ENCODE results near the gene RFTN1. TPM values are rescaled to one million over a fixed set of nuclear protein-coding genes. Genes with fewer than 3 reads are reported as not detected.

RFTN1 gene
- total RNA-seq, 1 experiment from 2014 or later = 2.2 TPM

DNA sequence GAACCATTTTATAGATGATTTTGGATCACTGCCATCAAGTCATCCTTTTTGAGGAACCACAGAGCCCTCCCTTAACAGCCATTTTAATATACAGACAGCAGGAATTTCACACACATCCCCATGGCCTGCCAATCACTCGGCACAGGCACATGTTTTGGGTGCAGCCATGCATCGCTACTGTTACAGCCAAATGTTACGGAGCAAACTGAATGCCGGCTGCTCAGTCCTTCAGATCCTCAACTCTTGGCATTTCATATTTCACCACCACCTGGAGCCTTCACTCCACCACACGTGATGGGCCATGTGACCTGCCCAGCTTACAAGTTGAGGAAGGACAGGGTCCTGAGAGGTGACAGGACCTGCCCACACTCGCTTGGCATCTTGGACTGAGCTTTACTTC, 157.7 kb downstream of the RFTN1 start:
- Histone ChIP-seq H3K23ac (ENCODE audit: insufficient read length, low read depth, low read length) (no peak overlapping the region), H3K79me1 (ENCODE audit: insufficient read depth, low read depth, low read length, poor library complexity, severe bottlenecking) (no peaks in the 10 kb centered on the region), H2AK5ac (ENCODE audit: insufficient read length, low read length) (no peak overlapping the region), H4K5ac (ENCODE audit: insufficient read length, low read depth, low read length) (no peak overlapping the region), H3K27ac (ENCODE audit: insufficient read length, low read depth, low read length) (no peak overlapping the region), H3K9ac (ENCODE audit: extremely low read depth, insufficient read length, low read length) (no peak overlapping the region), H3K9me3 (ENCODE audit: control insufficient read depth, low read depth, low read length) (no peaks in the 10 kb centered on the region), H2BK12ac (ENCODE audit: insufficient read length, low read depth, low read length) (no peak overlapping the region), H3K79me2 (ENCODE audit: insufficient read depth, low read length) (no peaks in the 10 kb centered on the region), H2BK15ac (ENCODE audit: low read depth, low read length) (no peak overlapping the region), H3K4ac (ENCODE audit: low read depth, low read length) (no peak overlapping the region), H3K23me2 (ENCODE audit: insufficient read length, low read depth, low read length, poor library complexity, severe bottlenecking) (no peaks in the 10 kb centered on the region), H3K27me3 (ENCODE audit: insufficient read depth, low read length) (no peaks in the 10 kb centered on the region), H3K18ac (ENCODE audit: insufficient read length, low read depth, low read length) (no peak overlapping the region), H3K4me1 (ENCODE audit: insufficient read depth, low read length) (peaks cover 6% of the 10 kb centered on the region), H3K4me2 (ENCODE audit: insufficient read depth, insufficient read length, low read length) (no peak overlapping the region), H4K20me1 (ENCODE audit: control insufficient read depth, insufficient read depth, insufficient read length) (no peaks in the 10 kb centered on the region), H2BK5ac (ENCODE audit: insufficient read length, low read length) (no peak overlapping the region), H2BK120ac (ENCODE audit: low read depth, low read length, poor library complexity, severe bottlenecking) (no peak overlapping the region), H2AFZ (ENCODE audit: low read length) (no peak overlapping the region), H2BK20ac (ENCODE audit: low read depth, low read length, poor library complexity, severe bottlenecking) (no peak overlapping the region), H3K56ac (ENCODE audit: insufficient read length, low read depth, low read length) (no peak overlapping the region), H3T11ph (ENCODE audit: low read length) (no peak overlapping the region), H3K14ac (ENCODE audit: insufficient read depth, low read length) (no peak overlapping the region), H4K91ac (ENCODE audit: insufficient read length, low read depth, low read length) (no peak overlapping the region), H4K8ac (replicated peaks; ENCODE audit: insufficient read length, low read depth, low read length) (no peak overlapping the region)
- no peak for DNase-seq
- Mint-ChIP-seq H3K4me1 (peaks cover 23% of the 10 kb centered on the region in 2 experiments), H3K27me3 (ENCODE audit: low read depth) (peaks cover 2% of the 10 kb centered on the region; the same call in 1 of the 2 replicates), H3K27ac (no peak overlapping the region), H3K4me3 (no peak overlapping the region), H3K9me3 (no peaks in the 10 kb centered on the region; a peak in 1 of 5 replicates), H3K36me3 (ENCODE audit: insufficient read depth in 1 of 3, low read depth in 3 of 3) (no peaks in the 10 kb centered on the region)
- TF ChIP-seq, protein P1, sequence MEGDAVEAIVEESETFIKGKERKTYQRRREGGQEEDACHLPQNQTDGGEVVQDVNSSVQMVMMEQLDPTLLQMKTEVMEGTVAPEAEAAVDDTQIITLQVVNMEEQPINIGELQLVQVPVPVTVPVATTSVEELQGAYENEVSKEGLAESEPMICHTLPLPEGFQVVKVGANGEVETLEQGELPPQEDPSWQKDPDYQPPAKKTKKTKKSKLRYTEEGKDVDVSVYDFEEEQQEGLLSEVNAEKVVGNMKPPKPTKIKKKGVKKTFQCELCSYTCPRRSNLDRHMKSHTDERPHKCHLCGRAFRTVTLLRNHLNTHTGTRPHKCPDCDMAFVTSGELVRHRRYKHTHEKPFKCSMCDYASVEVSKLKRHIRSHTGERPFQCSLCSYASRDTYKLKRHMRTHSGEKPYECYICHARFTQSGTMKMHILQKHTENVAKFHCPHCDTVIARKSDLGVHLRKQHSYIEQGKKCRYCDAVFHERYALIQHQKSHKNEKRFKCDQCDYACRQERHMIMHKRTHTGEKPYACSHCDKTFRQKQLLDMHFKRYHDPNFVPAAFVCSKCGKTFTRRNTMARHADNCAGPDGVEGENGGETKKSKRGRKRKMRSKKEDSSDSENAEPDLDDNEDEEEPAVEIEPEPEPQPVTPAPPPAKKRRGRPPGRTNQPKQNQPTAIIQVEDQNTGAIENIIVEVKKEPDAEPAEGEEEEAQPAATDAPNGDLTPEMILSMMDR (conservative IDR thresholded peaks at IDR 0.05) = no peak
- WGBS (ENCODE audit: extremely low coverage, insufficient read length, low lambda C conversion rate) = no CpG with 5 or more reads among the region's 6 CpGs
